ENCODE data around the gene NR6A1.

DNA sequence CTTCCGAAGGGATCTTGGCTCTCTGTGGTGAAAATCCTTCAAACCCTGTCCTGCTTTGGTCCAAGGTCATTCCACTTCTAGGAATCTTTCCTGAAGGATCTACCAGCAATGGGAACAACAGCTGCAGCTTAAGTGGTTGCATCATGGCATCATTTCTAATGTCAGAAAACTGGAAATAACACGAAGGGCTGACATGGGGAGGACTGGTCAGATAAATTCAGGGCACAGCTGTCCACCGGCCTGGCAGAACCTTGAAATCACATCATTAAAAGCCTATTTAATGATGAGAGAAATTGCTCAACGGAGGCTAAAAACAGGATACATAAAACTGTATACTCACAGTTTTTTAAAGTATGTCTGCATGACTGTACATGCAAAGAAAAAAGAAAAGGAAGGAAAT is 34.1 kb upstream of the NR6A1 start:
- TF ChIP-seq, protein P1, sequence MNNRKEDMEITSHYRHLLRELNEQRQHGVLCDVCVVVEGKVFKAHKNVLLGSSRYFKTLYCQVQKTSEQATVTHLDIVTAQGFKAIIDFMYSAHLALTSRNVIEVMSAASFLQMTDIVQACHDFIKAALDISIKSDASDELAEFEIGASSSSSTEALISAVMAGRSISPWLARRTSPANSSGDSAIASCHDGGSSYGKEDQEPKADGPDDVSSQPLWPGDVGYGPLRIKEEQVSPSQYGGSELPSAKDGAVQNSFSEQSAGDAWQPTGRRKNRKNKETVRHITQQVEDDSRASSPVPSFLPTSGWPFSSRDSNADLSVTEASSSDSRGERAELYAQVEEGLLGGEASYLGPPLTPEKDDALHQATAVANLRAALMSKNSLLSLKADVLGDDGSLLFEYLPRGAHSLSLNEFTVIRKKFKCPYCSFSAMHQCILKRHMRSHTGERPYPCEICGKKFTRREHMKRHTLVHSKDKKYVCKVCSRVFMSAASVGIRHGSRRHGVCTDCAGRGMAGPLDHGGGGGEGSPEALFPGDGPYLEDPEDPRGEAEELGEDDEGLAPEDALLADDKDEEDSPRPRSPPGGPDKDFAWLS (CRISPR knock-in tag; IDR thresholded peaks at IDR 0.05; ENCODE audit: borderline replicate concordance) = no peak
- TF ChIP-seq, protein P2, sequence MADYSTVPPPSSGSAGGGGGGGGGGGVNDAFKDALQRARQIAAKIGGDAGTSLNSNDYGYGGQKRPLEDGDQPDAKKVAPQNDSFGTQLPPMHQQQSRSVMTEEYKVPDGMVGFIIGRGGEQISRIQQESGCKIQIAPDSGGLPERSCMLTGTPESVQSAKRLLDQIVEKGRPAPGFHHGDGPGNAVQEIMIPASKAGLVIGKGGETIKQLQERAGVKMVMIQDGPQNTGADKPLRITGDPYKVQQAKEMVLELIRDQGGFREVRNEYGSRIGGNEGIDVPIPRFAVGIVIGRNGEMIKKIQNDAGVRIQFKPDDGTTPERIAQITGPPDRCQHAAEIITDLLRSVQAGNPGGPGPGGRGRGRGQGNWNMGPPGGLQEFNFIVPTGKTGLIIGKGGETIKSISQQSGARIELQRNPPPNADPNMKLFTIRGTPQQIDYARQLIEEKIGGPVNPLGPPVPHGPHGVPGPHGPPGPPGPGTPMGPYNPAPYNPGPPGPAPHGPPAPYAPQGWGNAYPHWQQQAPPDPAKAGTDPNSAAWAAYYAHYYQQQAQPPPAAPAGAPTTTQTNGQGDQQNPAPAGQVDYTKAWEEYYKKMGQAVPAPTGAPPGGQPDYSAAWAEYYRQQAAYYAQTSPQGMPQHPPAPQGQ (CRISPR knock-in tag; IDR thresholded peaks at IDR 0.05; ENCODE audit: borderline replicate concordance) = no peak
- TF ChIP-seq, protein P3, sequence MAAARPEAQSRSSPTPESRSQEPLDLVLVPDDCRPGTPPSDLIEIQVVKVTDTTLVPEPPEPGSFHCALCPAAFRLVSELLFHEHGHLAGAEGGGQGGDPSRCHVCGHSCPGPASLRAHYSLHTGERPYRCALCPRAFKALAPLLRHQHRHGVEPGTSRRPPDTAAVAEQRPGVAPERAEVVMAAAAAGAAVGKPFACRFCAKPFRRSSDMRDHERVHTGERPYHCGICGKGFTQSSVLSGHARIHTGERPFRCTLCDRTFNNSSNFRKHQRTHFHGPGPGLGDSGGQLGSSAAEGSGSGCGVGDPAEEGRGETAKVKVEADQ (CRISPR knock-in tag; IDR thresholded peaks at IDR 0.05; ENCODE audit: borderline replicate concordance) = no peak
- TF ChIP-seq, protein P4, sequence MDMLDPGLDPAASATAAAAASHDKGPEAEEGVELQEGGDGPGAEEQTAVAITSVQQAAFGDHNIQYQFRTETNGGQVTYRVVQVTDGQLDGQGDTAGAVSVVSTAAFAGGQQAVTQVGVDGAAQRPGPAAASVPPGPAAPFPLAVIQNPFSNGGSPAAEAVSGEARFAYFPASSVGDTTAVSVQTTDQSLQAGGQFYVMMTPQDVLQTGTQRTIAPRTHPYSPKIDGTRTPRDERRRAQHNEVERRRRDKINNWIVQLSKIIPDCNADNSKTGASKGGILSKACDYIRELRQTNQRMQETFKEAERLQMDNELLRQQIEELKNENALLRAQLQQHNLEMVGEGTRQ (IDR thresholded peaks at IDR 0.05; ENCODE audit: low read depth, low read length) = no peak
- TF ChIP-seq, protein P4 (CRISPR knock-in tag; IDR thresholded peaks at IDR 0.05; ENCODE audit: borderline replicate concordance) = no peak
- TF ChIP-seq ZFX (CRISPR knock-in tag; IDR thresholded peaks at IDR 0.05; ENCODE audit: low read depth) (no peak), NBN (conservative IDR thresholded peaks at IDR 0.05) (no peak), NR2C2 (CRISPR knock-in tag; IDR thresholded peaks at IDR 0.05; ENCODE audit: borderline replicate concordance) (no peak), ZNF24 (IDR thresholded peaks at IDR 0.05) (no peak), CREM (IDR thresholded peaks at IDR 0.05) (no peak), CREM (CRISPR knock-in tag; IDR thresholded peaks at IDR 0.05) (no peak), PTBP1 (IDR thresholded peaks at IDR 0.05; ENCODE audit: low read depth, low read length, poor library complexity, severe bottlenecking) (no peak), NFYB (CRISPR knock-in tag; IDR thresholded peaks at IDR 0.05) (no peak)
- TF ChIP-seq, protein P5, sequence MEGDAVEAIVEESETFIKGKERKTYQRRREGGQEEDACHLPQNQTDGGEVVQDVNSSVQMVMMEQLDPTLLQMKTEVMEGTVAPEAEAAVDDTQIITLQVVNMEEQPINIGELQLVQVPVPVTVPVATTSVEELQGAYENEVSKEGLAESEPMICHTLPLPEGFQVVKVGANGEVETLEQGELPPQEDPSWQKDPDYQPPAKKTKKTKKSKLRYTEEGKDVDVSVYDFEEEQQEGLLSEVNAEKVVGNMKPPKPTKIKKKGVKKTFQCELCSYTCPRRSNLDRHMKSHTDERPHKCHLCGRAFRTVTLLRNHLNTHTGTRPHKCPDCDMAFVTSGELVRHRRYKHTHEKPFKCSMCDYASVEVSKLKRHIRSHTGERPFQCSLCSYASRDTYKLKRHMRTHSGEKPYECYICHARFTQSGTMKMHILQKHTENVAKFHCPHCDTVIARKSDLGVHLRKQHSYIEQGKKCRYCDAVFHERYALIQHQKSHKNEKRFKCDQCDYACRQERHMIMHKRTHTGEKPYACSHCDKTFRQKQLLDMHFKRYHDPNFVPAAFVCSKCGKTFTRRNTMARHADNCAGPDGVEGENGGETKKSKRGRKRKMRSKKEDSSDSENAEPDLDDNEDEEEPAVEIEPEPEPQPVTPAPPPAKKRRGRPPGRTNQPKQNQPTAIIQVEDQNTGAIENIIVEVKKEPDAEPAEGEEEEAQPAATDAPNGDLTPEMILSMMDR (CRISPR knock-in tag; IDR thresholded peaks at IDR 0.05) = no peak
- TF ChIP-seq, protein P6, sequence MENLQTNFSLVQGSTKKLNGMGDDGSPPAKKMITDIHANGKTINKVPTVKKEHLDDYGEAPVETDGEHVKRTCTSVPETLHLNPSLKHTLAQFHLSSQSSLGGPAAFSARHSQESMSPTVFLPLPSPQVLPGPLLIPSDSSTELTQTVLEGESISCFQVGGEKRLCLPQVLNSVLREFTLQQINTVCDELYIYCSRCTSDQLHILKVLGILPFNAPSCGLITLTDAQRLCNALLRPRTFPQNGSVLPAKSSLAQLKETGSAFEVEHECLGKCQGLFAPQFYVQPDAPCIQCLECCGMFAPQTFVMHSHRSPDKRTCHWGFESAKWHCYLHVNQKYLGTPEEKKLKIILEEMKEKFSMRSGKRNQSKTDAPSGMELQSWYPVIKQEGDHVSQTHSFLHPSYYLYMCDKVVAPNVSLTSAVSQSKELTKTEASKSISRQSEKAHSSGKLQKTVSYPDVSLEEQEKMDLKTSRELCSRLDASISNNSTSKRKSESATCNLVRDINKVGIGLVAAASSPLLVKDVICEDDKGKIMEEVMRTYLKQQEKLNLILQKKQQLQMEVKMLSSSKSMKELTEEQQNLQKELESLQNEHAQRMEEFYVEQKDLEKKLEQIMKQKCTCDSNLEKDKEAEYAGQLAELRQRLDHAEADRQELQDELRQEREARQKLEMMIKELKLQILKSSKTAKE (CRISPR knock-in tag; IDR thresholded peaks at IDR 0.05; ENCODE audit: borderline replicate concordance) = no peak
